GM23338 (cell line): Measurements from ENCODE around the gene FOCAD. TPM values are rescaled to one million over a fixed set of nuclear protein-coding genes. Genes with fewer than 3 reads are reported as not detected.

ENCODE experiments used
- ATAC-seq: fragments of 200-7000 bp; cut with Tn5 transposase; 3 replicates; pipeline ENCODE4 v1.9.1; 2020
- DNase-seq: peaks from one replicate; pipeline ENCODE4 v3.0.0-alpha.2; 2015; ENCODE audit warnings: low spot score
- H2AFZ ChIP-seq: fragments of 200-600 bp; sonication (generic); 2 replicates; pipeline ENCODE4 v1.8.0; 2016; ENCODE audit warnings: antibody characterized with exemption, mild to moderate bottlenecking, moderate library complexity
- H3F3A ChIP-seq: fragments of 200-600 bp; sonication (generic); replicated peaks from 2 replicates; pipeline ENCODE4 v1.8.0; 2017; ENCODE audit warnings: antibody characterized with exemption, mixed run types, low read depth
- H3K27ac ChIP-seq: fragments of 200-600 bp; sonication (generic); 2 replicates; pipeline ENCODE4 v1.6.1; 2016; ENCODE audit warnings: low read depth
- H3K27me3 ChIP-seq: fragments of 200-600 bp; sonication (generic); 2 replicates; pipeline ENCODE4 v1.8.0; 2016; ENCODE audit warnings: mild to moderate bottlenecking, mixed run types, moderate library complexity; ENCODE audit not compliant: insufficient read depth
- H3K36me3 ChIP-seq: fragments of 200-600 bp; sonication (generic); 2 replicates; pipeline ENCODE4 v1.8.0; 2016; ENCODE audit warnings: mild to moderate bottlenecking; ENCODE audit not compliant: insufficient read depth
- H3K4me1 ChIP-seq: fragments of 200-600 bp; sonication (generic); 2 replicates; pipeline ENCODE4 v1.8.0; 2016; ENCODE audit warnings: mild to moderate bottlenecking, moderate library complexity; ENCODE audit not compliant: insufficient read depth
- H3K4me2 ChIP-seq: fragments of 200-600 bp; sonication (generic); 2 replicates; pipeline ENCODE4 v1.7.1; 2017; ENCODE audit warnings: mixed run types
- H3K4me3 ChIP-seq: fragments of 200-600 bp; sonication (generic); 2 replicates; pipeline ENCODE4 v1.6.1; 2016; ENCODE audit warnings: mixed run types
- H3K79me2 ChIP-seq: fragments of 200-600 bp; sonication (generic); replicated peaks from 2 replicates; pipeline ENCODE4 v1.8.0; 2017; ENCODE audit warnings: mild to moderate bottlenecking; ENCODE audit not compliant: insufficient read depth
- H3K9me2 ChIP-seq: fragments of 200-600 bp; sonication (generic); 2 replicates; pipeline ENCODE4 v1.8.0; 2017; ENCODE audit not compliant: insufficient read depth
- H4K20me1 ChIP-seq: fragments of 200-600 bp; sonication (generic); replicated peaks from 2 replicates; pipeline ENCODE4 v1.8.0; 2017; ENCODE audit warnings: mild to moderate bottlenecking; ENCODE audit not compliant: insufficient read depth
- H3K27ac Mint-ChIP-seq: 2 replicates; pipeline ENCODE4 v1.8.0; 2020; ENCODE audit warnings: inconsistent platforms, mild to moderate bottlenecking, moderate library complexity, mixed read lengths
- H3K27me3 Mint-ChIP-seq: 3 replicates; pipeline ENCODE4 v1.8.0; 2022; ENCODE audit warnings: low read depth, mild to moderate bottlenecking, moderate library complexity, mixed read lengths, inconsistent platforms; ENCODE audit not compliant: insufficient read depth, poor library complexity
- H3K36me3 Mint-ChIP-seq: 3 replicates; pipeline ENCODE4 v1.8.0; 2021; ENCODE audit warnings: low read depth, mild to moderate bottlenecking, inconsistent platforms, moderate library complexity, mixed read lengths
- H3K4me1 Mint-ChIP-seq: 3 replicates; pipeline ENCODE4 v1.8.0; 2020; ENCODE audit warnings: mild to moderate bottlenecking, inconsistent platforms, mixed read lengths
- H3K4me3 Mint-ChIP-seq: 3 replicates; pipeline ENCODE4 v1.8.0; 2021; ENCODE audit warnings: moderate library complexity, mild to moderate bottlenecking, inconsistent platforms, mixed read lengths
- H3K9me3 Mint-ChIP-seq: 3 replicates; pipeline ENCODE4 v1.8.0; 2020; ENCODE audit warnings: moderate library complexity, mild to moderate bottlenecking, inconsistent platforms, mixed read lengths
- CREB1 ChIP-seq: fragments of 250-450 bp; sonication (Bioruptor Pico); IDR thresholded peaks from 2 replicates; pipeline ENCODE4 v1.5.0; 2020; ENCODE audit warnings: low read depth, mild to moderate bottlenecking, moderate library complexity
- ETS1 ChIP-seq: IDR thresholded peaks from 2 replicates; pipeline ENCODE4 v1.6.1; 2016; ENCODE audit warnings: antibody characterized with exemption
- EZH2 ChIP-seq: fragments of 200-600 bp; sonication (generic); IDR thresholded peaks from one replicate; pipeline ENCODE4 v1.8.0; 2017; ENCODE audit warnings: antibody characterized with exemption, mild to moderate bottlenecking, low read depth; ENCODE audit not compliant: unreplicated experiment
- EZH2phosphoT487 ChIP-seq: fragments of 200-600 bp; sonication (generic); IDR thresholded peaks from one replicate; pipeline ENCODE4 v1.8.1; 2018; ENCODE audit warnings: antibody characterized with exemption; ENCODE audit not compliant: unreplicated experiment
- JUNB ChIP-seq: IDR thresholded peaks from one replicate; pipeline ENCODE4 v1.6.1; 2016; ENCODE audit warnings: antibody characterized with exemption; ENCODE audit not compliant: unreplicated experiment
- NANOG ChIP-seq: IDR thresholded peaks from 2 replicates; pipeline ENCODE4 v1.6.1; 2016; ENCODE audit warnings: antibody characterized with exemption, borderline replicate concordance
- POLR2AphosphoS5 ChIP-seq: IDR thresholded peaks from 2 replicates; pipeline ENCODE4 v1.6.1; 2016; ENCODE audit warnings: antibody characterized with exemption, low read depth
- REST ChIP-seq: IDR thresholded peaks from one replicate; pipeline ENCODE4 v1.6.1; 2018; ENCODE audit warnings: antibody characterized with exemption; ENCODE audit not compliant: unreplicated experiment
- STAT1 ChIP-seq: IDR thresholded peaks from one replicate; pipeline ENCODE4 v1.6.1; 2016; ENCODE audit warnings: antibody characterized with exemption; ENCODE audit not compliant: unreplicated experiment
- ZNF114 ChIP-seq: fragments of 250-450 bp; sonication (Bioruptor Pico); IDR thresholded peaks from 2 replicates; pipeline ENCODE4 v1.5.0; 2020; ENCODE audit warnings: mild to moderate bottlenecking, moderate library complexity
- ZNF331 ChIP-seq: fragments of 250-450 bp; sonication (Bioruptor Pico); IDR thresholded peaks from 2 replicates; pipeline ENCODE4 v1.5.0; 2020; ENCODE audit warnings: low read depth, mild to moderate bottlenecking, moderate library complexity
- polyA plus RNA-seq: library from polyadenylated mRNA; unstranded; fragments of >200 nt; fragmentation: Nextera tagmentation; extraction: Ambion mirVana; gene quantifications from 2 replicates; pipeline ENCODE4 v1.2.1, GENCODE V29; 2016
- total RNA-seq: library from RNA; depleted of rRNA; stranded (reverse); fragments of >200 nt; shearing (Covaris generic); gene quantifications from 2 replicates; pipeline ENCODE4 v1.2.3, GENCODE V29; 2014
- TF ChIP-seq, protein P1 (sequence below): fragments of 250-450 bp; sonication (Bioruptor Pico); IDR thresholded peaks from 2 replicates; pipeline ENCODE4 v1.5.0; 2020; ENCODE audit warnings: mild to moderate bottlenecking, moderate library complexity
- TF ChIP-seq, protein P2 (sequence below), 2 experiments: fragments of 200-600 bp in 1 of 2; sonication (generic) in 1 of 2; conservative IDR thresholded peaks; 2 replicates each; pipeline versions ENCODE4 v1.5.1 to v1.6.1; 2016 to 2017; ENCODE audit warnings: antibody characterized with exemption in 2 of 2, low read depth in 2 of 2, mild to moderate bottlenecking in 2 of 2, moderate library complexity in 1 of 2

FOCAD gene
- total and polyA plus RNA-seq, 2 experiments from 2014 or later: 13.7 to 66.5 TPM

- Histone ChIP-seq H3K4me1 (peaks cover 36% of the 10 kb centered on the region), H3F3A (no peaks in the 10 kb centered on the region), H2AFZ (no peak overlapping the region), H3K27me3 (no peaks in the 10 kb centered on the region), H3K4me3 (no peak overlapping the region), H3K27ac (no peak overlapping the region), H3K4me2 (no peak overlapping the region), H3K79me2 (peaks cover 83% of the 10 kb centered on the region), H3K9me2 (no peaks in the 10 kb centered on the region), H4K20me1 (peaks cover 8% of the 10 kb centered on the region; the same call in 1 of the 2 replicates), H3K36me3 (no peaks in the 10 kb centered on the region)
- H3K36me3 Mint-ChIP-seq: no peaks in the 10 kb centered on the region
- no peak overlapping the region for H3K27ac Mint-ChIP-seq
- H3K4me1 Mint-ChIP-seq: peaks cover 23% of the 10 kb centered on the region
- H3K27me3 Mint-ChIP-seq: no peaks in the 10 kb centered on the region
- TF ChIP-seq EZH2phosphoT487 (no peak), REST (no peak), ZNF114 (CRISPR knock-in tag) (no peak), EZH2 (no peak), ETS1 (no peak), CREB1 (CRISPR knock-in tag) (no peak), POLR2AphosphoS5 (no peak), JUNB (no peak), STAT1 (no peak), NANOG (no peak), ZNF331 (CRISPR knock-in tag) (no peak)
- TF ChIP-seq, protein P1, sequence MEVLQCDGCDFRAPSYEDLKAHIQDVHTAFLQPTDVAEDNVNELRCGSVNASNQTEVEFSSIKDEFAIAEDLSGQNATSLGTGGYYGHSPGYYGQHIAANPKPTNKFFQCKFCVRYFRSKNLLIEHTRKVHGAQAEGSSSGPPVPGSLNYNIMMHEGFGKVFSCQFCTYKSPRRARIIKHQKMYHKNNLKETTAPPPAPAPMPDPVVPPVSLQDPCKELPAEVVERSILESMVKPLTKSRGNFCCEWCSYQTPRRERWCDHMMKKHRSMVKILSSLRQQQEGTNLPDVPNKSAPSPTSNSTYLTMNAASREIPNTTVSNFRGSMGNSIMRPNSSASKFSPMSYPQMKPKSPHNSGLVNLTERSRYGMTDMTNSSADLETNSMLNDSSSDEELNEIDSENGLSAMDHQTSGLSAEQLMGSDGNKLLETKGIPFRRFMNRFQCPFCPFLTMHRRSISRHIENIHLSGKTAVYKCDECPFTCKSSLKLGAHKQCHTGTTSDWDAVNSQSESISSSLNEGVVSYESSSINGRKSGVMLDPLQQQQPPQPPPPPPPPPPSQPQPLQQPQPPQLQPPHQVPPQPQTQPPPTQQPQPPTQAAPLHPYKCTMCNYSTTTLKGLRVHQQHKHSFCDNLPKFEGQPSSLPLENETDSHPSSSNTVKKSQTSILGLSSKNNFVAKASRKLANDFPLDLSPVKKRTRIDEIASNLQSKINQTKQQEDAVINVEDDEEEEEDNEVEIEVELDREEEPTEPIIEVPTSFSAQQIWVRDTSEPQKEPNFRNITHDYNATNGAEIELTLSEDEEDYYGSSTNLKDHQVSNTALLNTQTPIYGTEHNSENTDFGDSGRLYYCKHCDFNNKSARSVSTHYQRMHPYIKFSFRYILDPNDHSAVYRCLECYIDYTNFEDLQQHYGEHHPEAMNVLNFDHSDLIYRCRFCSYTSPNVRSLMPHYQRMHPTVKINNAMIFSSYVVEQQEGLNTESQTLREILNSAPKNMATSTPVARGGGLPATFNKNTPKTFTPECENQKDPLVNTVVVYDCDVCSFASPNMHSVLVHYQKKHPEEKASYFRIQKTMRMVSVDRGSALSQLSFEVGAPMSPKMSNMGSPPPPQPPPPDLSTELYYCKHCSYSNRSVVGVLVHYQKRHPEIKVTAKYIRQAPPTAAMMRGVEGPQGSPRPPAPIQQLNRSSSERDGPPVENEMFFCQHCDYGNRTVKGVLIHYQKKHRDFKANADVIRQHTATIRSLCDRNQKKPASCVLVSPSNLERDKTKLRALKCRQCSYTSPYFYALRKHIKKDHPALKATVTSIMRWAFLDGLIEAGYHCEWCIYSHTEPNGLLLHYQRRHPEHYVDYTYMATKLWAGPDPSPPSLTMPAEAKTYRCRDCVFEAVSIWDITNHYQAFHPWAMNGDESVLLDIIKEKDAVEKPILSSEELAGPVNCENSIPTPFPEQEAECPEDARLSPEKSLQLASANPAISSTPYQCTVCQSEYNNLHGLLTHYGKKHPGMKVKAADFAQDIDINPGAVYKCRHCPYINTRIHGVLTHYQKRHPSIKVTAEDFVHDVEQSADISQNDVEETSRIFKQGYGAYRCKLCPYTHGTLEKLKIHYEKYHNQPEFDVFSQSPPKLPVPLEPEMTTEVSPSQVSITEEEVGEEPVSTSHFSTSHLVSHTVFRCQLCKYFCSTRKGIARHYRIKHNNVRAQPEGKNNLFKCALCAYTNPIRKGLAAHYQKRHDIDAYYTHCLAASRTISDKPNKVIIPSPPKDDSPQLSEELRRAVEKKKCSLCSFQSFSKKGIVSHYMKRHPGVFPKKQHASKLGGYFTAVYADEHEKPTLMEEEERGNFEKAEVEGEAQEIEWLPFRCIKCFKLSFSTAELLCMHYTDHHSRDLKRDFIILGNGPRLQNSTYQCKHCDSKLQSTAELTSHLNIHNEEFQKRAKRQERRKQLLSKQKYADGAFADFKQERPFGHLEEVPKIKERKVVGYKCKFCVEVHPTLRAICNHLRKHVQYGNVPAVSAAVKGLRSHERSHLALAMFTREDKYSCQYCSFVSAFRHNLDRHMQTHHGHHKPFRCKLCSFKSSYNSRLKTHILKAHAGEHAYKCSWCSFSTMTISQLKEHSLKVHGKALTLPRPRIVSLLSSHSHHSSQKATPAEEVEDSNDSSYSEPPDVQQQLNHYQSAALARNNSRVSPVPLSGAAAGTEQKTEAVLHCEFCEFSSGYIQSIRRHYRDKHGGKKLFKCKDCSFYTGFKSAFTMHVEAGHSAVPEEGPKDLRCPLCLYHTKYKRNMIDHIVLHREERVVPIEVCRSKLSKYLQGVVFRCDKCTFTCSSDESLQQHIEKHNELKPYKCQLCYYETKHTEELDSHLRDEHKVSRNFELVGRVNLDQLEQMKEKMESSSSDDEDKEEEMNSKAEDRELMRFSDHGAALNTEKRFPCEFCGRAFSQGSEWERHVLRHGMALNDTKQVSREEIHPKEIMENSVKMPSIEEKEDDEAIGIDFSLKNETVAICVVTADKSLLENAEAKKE (CRISPR knock-in tag): no peak
- TF ChIP-seq, protein P2, sequence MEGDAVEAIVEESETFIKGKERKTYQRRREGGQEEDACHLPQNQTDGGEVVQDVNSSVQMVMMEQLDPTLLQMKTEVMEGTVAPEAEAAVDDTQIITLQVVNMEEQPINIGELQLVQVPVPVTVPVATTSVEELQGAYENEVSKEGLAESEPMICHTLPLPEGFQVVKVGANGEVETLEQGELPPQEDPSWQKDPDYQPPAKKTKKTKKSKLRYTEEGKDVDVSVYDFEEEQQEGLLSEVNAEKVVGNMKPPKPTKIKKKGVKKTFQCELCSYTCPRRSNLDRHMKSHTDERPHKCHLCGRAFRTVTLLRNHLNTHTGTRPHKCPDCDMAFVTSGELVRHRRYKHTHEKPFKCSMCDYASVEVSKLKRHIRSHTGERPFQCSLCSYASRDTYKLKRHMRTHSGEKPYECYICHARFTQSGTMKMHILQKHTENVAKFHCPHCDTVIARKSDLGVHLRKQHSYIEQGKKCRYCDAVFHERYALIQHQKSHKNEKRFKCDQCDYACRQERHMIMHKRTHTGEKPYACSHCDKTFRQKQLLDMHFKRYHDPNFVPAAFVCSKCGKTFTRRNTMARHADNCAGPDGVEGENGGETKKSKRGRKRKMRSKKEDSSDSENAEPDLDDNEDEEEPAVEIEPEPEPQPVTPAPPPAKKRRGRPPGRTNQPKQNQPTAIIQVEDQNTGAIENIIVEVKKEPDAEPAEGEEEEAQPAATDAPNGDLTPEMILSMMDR (conservative IDR thresholded peaks at IDR 0.05; ENCODE audit: low read depth in 2 of 2): no peak
- no peak overlapping the region for H3K4me3 Mint-ChIP-seq
- no peaks in the 10 kb centered on the region for H3K9me3 Mint-ChIP-seq
- no peak for DNase-seq
- no peak for ATAC-seq
These were observed 5.8 kb downstream of the FOCAD start for GRCh38 chr9:20689833-20690232.
